ENCODE measurements around the gene GPR39.

DNA sequence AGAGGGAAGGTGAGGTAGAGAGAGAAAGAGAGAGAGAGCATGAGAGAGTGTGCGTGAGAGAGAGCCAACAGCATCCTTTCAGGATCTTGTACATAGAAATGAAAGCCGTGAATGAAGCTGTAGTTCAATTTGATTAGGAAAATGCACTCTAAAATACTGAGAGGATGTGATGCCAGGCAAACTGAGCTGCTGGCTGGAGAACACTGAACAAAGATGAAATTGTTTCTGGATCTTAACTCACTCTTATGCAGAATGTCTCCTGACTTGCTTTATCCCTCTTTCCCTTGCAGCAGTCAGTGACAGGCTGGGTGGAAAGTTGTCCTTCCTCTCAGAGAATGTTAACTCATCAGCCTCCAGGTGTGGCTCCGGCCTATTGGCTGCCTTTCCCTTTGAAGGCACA, 242.7 kb downstream of the GPR39 start:
- TF ChIP-seq MAX (IDR thresholded peaks at IDR 0.05) (no peak), CTCF (IDR thresholded peaks at IDR 0.05) (no peak)

Measured in A549 (cell line).